ENCODE results near the gene PCNA. TPM values are rescaled to one million over a fixed set of nuclear protein-coding genes. Genes with fewer than 3 reads are reported as not detected.

The PCNA gene
- total and polyA plus RNA-seq, 10 of the 15 experiments (the other 5 are each of a cell fraction or from before 2014, with no cell fraction given), result 389 to 694 (median 540) TPM

DNA sequence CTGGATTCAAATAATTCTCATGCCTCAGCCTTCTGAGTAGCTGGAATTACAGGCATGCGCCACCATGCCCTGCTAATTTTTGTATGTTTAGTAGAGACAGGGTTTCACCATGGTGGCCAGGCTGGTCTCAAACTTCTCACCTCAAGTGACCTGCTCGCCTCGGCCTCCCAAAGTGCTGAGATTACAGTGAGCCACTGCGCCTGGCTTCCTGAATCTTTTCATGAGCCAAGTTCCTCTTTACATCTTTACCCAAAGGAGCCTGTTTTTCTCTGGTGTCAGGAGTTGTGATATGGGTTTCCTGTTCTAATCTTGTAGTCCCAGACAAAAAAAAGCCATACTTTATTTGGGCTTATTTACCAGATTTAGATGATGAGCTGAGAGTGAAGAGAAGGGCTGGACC lies 34.4 kb downstream of the PCNA start:
- no peaks in the 10 kb centered on the region for H3K9me3 ChIP-seq (replicated peaks; ENCODE audit: control insufficient read depth, insufficient read depth, low read length)
- 98% methylated on average over 4 of the region's 4 CpGs for WGBS (ENCODE audit: insufficient coverage, insufficient replicate concordance, low lambda C conversion rate, missing lambda C conversion rate)
- no peak for ATAC-seq
- TF ChIP-seq, protein P1, sequence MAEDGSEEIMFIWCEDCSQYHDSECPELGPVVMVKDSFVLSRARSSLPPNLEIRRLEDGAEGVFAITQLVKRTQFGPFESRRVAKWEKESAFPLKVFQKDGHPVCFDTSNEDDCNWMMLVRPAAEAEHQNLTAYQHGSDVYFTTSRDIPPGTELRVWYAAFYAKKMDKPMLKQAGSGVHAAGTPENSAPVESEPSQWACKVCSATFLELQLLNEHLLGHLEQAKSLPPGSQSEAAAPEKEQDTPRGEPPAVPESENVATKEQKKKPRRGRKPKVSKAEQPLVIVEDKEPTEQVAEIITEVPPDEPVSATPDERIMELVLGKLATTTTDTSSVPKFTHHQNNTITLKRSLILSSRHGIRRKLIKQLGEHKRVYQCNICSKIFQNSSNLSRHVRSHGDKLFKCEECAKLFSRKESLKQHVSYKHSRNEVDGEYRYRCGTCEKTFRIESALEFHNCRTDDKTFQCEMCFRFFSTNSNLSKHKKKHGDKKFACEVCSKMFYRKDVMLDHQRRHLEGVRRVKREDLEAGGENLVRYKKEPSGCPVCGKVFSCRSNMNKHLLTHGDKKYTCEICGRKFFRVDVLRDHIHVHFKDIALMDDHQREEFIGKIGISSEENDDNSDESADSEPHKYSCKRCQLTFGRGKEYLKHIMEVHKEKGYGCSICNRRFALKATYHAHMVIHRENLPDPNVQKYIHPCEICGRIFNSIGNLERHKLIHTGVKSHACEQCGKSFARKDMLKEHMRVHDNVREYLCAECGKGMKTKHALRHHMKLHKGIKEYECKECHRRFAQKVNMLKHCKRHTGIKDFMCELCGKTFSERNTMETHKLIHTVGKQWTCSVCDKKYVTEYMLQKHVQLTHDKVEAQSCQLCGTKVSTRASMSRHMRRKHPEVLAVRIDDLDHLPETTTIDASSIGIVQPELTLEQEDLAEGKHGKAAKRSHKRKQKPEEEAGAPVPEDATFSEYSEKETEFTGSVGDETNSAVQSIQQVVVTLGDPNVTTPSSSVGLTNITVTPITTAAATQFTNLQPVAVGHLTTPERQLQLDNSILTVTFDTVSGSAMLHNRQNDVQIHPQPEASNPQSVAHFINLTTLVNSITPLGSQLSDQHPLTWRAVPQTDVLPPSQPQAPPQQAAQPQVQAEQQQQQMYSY (CRISPR knock-in tag; IDR thresholded peaks at IDR 0.05), result no peak
- ChIA-PET SMC1A (ENCODE audit: uncharacterized antibody, unreplicated experiment) (interaction anchor here (0.6 to 1.3 kb wide), 4 partner anchors 11 to 129 kb away, joined by 3 to 5 read pairs (median 4); no protein-coding TSS in a partner anchor), CTCF (interaction anchor here (1.3 to 2.3 kb wide), 2 partner anchors 9 to 16 kb away, joined by 3 to 8 read pairs; no protein-coding TSS in a partner anchor), RAD21 (ENCODE audit: unreplicated experiment) (interaction anchor here (1.3 kb wide), 1 partner anchor 86 kb away, joined by 4 read pairs; no protein-coding TSS in a partner anchor), POLR2A (interaction anchor here (0.7 to 0.9 kb wide), 3 partner anchors 29 to 128 kb away, joined by 3 to 8 read pairs (median 6); no protein-coding TSS in a partner anchor)
- BruUV-seq (replicated peaks), result no TSS peak
- DNase-seq (ENCODE audit: low read depth, low spot score), result no peak
- H3K79me2 ChIP-seq (ENCODE audit: control insufficient read depth, insufficient read depth, low read length), result no peaks in the 10 kb centered on the region
- no peak overlapping the region for H2AFZ ChIP-seq (ENCODE audit: control insufficient read depth, low read depth, low read length)
- FAIRE-seq, result no peak
- no peak overlapping the region for H3K4me2 ChIP-seq (ENCODE audit: control insufficient read depth, insufficient read depth)
- H3K36me3 ChIP-seq (ENCODE audit: control insufficient read depth in 2 of 2, insufficient read depth in 2 of 2, low read length in 1 of 2), result no peaks in the 10 kb centered on the region
- no peaks in the 10 kb centered on the region for H3K27me3 ChIP-seq (replicated peaks in 1 of 2; ENCODE audit: control insufficient read depth in 2 of 2, insufficient read depth in 2 of 2, low read length in 1 of 2)
- no peak overlapping the region for H3K4me3 ChIP-seq
- no peaks in the 10 kb centered on the region for H4K20me1 ChIP-seq (ENCODE audit: control insufficient read depth, insufficient read depth)
- in situ Hi-C loops (cut with MboI) (no loop called here), intact Hi-C loops (cut with micrococcal nuclease; ENCODE audit: unreplicated experiment) (no loop called here)
- no peak overlapping the region for H3K27ac ChIP-seq (ENCODE audit: control insufficient read depth, insufficient read depth)
- H3K9ac ChIP-seq (ENCODE audit: control insufficient read depth, insufficient read depth, low read length), result no peak overlapping the region
- peaks cover 9% of the 10 kb centered on the region for H3K4me1 ChIP-seq (ENCODE audit: control insufficient read depth, insufficient read depth, low read length)
